Stimulated activated naive CD8-positive, alpha-beta T cell treated with anti-CD3 and anti-CD28 coated beads, Interleukin-15, Interleukin-2, amounts not matched to agents 100 ng/mL and 50 ng/mL, for 24 hours (primary cell): ENCODE results near the gene CRY2.
A peak's percentile ranks its signal among the peaks of the same experiment; 100 is the strongest.

Source experiments
- H3K27ac Mint-ChIP-seq: one replicate; pipeline ENCODE4 v1.8.0; 2021; ENCODE audit warnings: mild to moderate bottlenecking, mixed read lengths
- H3K27me3 Mint-ChIP-seq: one replicate; pipeline ENCODE4 v1.8.0; 2021; ENCODE audit warnings: mixed read lengths
- H3K36me3 Mint-ChIP-seq: one replicate; pipeline ENCODE4 v1.8.0; 2021; ENCODE audit warnings: low read depth, mixed read lengths
- H3K4me1 Mint-ChIP-seq: one replicate; pipeline ENCODE4 v1.8.0; 2021; ENCODE audit warnings: low read depth, mixed read lengths
- H3K4me3 Mint-ChIP-seq: one replicate; pipeline ENCODE4 v1.8.0; 2021; ENCODE audit warnings: mild to moderate bottlenecking, mixed read lengths
- H3K9me3 Mint-ChIP-seq: one replicate; pipeline ENCODE4 v1.8.0; 2021; ENCODE audit warnings: mixed read lengths

Gene CRY2

GRCh38 chr11:45846974-45847910 lies at the start of gene CRY2:
TSS of gene CRY2 (plus strand) at chr11:45847475. CDS start at chr11:45847491, 16 bp downstream.
- Mint-ChIP-seq H3K4me1 (peaks cover 50% of the 10 kb centered on the region), H3K27me3 (peaks cover 4% of the 10 kb centered on the region), H3K27ac (peak within 1 kb of the TSS; percentile 75), H3K36me3 (peaks cover 9% of the 10 kb centered on the region), H3K9me3 (no peaks in the 10 kb centered on the region), H3K4me3 (peak within 1 kb of the TSS; percentile 82)

GRCh38 chr11:45798793-45799441 lies 48.4 kb upstream of the CRY2 start:
- Mint-ChIP-seq H3K27ac (no peak overlapping the region), H3K9me3 (no peaks in the 10 kb centered on the region)

GRCh38 chr11:45799562-45799961 lies 47.7 kb upstream of the CRY2 start:
- H3K27ac Mint-ChIP-seq, result no peak overlapping the region
- peaks cover 3% of the 10 kb centered on the region for H3K4me1 Mint-ChIP-seq
- no peaks in the 10 kb centered on the region for H3K27me3 Mint-ChIP-seq
- no peak overlapping the region for H3K4me3 Mint-ChIP-seq
- no peaks in the 10 kb centered on the region for H3K9me3 Mint-ChIP-seq
- no peaks in the 10 kb centered on the region for H3K36me3 Mint-ChIP-seq

More at GRCh38 chr11:45798793-45799441, 48.4 kb upstream of the CRY2 start:
- Mint-ChIP-seq H3K4me1 (peaks cover 3% of the 10 kb centered on the region), H3K4me3 (no peak overlapping the region), H3K36me3 (no peaks in the 10 kb centered on the region), H3K27me3 (peaks cover 6% of the 10 kb centered on the region)

- no peak overlapping the region for H3K27ac Mint-ChIP-seq
- no peak overlapping the region for H3K4me3 Mint-ChIP-seq
- H3K36me3 Mint-ChIP-seq, result no peaks in the 10 kb centered on the region
- peaks cover 3% of the 10 kb centered on the region for H3K4me1 Mint-ChIP-seq
- no peaks in the 10 kb centered on the region for H3K9me3 Mint-ChIP-seq
- H3K27me3 Mint-ChIP-seq, result no peaks in the 10 kb centered on the region
Measured at GRCh38 chr11:45800261-45800660, 47.0 kb upstream of the CRY2 start.

- Mint-ChIP-seq H3K4me1 (peaks cover 13% of the 10 kb centered on the region), H3K9me3 (no peaks in the 10 kb centered on the region), H3K4me3 (no peak overlapping the region), H3K27ac (no peak overlapping the region), H3K27me3 (no peaks in the 10 kb centered on the region), H3K36me3 (no peaks in the 10 kb centered on the region)
Measured at GRCh38 chr11:45801723-45802315, 45.5 kb upstream of the CRY2 start.

- H3K4me3 Mint-ChIP-seq, result no peak overlapping the region
- H3K36me3 Mint-ChIP-seq, result no peaks in the 10 kb centered on the region
- H3K27me3 Mint-ChIP-seq, result no peaks in the 10 kb centered on the region
- H3K9me3 Mint-ChIP-seq, result no peaks in the 10 kb centered on the region
- H3K27ac Mint-ChIP-seq, result no peak overlapping the region
- peaks cover 22% of the 10 kb centered on the region for H3K4me1 Mint-ChIP-seq
Measured at GRCh38 chr11:45802531-45803317, 44.6 kb upstream of the CRY2 start.

GRCh38 chr11:45803971-45804760 lies 43.1 kb upstream of the CRY2 start:
- Mint-ChIP-seq H3K4me1 (peaks cover 35% of the 10 kb centered on the region), H3K27me3 (no peaks in the 10 kb centered on the region), H3K36me3 (peaks cover 3% of the 10 kb centered on the region), H3K9me3 (no peaks in the 10 kb centered on the region), H3K4me3 (peak overlapping the region; percentile 89), H3K27ac (peak overlapping the region; percentile 81)

- H3K27me3 Mint-ChIP-seq, result no peaks in the 10 kb centered on the region
- peak within 1 kb of the TSS; percentile 86 for H3K27ac Mint-ChIP-seq
- peaks cover 41% of the 10 kb centered on the region for H3K4me1 Mint-ChIP-seq
- H3K36me3 Mint-ChIP-seq, result peaks cover 3% of the 10 kb centered on the region
- peak within 1 kb of the TSS; percentile 89 for H3K4me3 Mint-ChIP-seq
- no peaks in the 10 kb centered on the region for H3K9me3 Mint-ChIP-seq
Measured at GRCh38 chr11:45804761-45805304, 42.4 kb upstream of the CRY2 start, which contains the start of gene SLC35C1. TSS of gene SLC35C1 (plus strand) at chr11:45805149. CDS start at chr11:45805802, 653 bp downstream.

GRCh38 chr11:45805305-45806071 lies 41.8 kb upstream of the CRY2 start:
- peaks cover 8% of the 10 kb centered on the region for H3K36me3 Mint-ChIP-seq
- peak overlapping the region; percentile 89 for H3K4me3 Mint-ChIP-seq

GRCh38 chr11:45806072-45806933 lies 41.0 kb upstream of the CRY2 start:
- H3K9me3 Mint-ChIP-seq, result no peaks in the 10 kb centered on the region
- H3K27me3 Mint-ChIP-seq, result no peaks in the 10 kb centered on the region
- H3K4me1 Mint-ChIP-seq, result peaks cover 43% of the 10 kb centered on the region
- H3K27ac Mint-ChIP-seq, result peak overlapping the region; percentile 86
- H3K4me3 Mint-ChIP-seq, result peak overlapping the region; percentile 89
- peaks cover 8% of the 10 kb centered on the region for H3K36me3 Mint-ChIP-seq

More at GRCh38 chr11:45805305-45806071, 41.8 kb upstream of the CRY2 start:
- Mint-ChIP-seq H3K9me3 (no peaks in the 10 kb centered on the region), H3K4me1 (peaks cover 43% of the 10 kb centered on the region), H3K27ac (peak overlapping the region; percentile 86), H3K27me3 (no peaks in the 10 kb centered on the region)

- peaks cover 43% of the 10 kb centered on the region for H3K4me1 Mint-ChIP-seq
- H3K4me3 Mint-ChIP-seq, result peak overlapping the region; percentile 89
- H3K36me3 Mint-ChIP-seq, result peaks cover 8% of the 10 kb centered on the region
- H3K27me3 Mint-ChIP-seq, result no peaks in the 10 kb centered on the region
- H3K27ac Mint-ChIP-seq, result no peak overlapping the region
- no peaks in the 10 kb centered on the region for H3K9me3 Mint-ChIP-seq
Measured at GRCh38 chr11:45806937-45807791, 40.1 kb upstream of the CRY2 start.
